ENCODE measurements around the gene LIN7A.

Gene LIN7A

GRCh38 chr12:80745851-80746505 is 191.8 kb downstream of the LIN7A start:
- CTCF ChIA-PET: interaction anchor here (0.8 to 1.6 kb wide), 4 partner anchors 9 to 36 kb away, joined by 4 to 5 read pairs (median 4); no protein-coding TSS in a partner anchor
- TF ChIP-seq, protein P1, sequence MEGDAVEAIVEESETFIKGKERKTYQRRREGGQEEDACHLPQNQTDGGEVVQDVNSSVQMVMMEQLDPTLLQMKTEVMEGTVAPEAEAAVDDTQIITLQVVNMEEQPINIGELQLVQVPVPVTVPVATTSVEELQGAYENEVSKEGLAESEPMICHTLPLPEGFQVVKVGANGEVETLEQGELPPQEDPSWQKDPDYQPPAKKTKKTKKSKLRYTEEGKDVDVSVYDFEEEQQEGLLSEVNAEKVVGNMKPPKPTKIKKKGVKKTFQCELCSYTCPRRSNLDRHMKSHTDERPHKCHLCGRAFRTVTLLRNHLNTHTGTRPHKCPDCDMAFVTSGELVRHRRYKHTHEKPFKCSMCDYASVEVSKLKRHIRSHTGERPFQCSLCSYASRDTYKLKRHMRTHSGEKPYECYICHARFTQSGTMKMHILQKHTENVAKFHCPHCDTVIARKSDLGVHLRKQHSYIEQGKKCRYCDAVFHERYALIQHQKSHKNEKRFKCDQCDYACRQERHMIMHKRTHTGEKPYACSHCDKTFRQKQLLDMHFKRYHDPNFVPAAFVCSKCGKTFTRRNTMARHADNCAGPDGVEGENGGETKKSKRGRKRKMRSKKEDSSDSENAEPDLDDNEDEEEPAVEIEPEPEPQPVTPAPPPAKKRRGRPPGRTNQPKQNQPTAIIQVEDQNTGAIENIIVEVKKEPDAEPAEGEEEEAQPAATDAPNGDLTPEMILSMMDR (IDR thresholded peaks at IDR 0.05; ENCODE audit: control extremely low read depth, extremely low read depth, low read depth, missing control alignments): no peak
- POLR2A ChIA-PET: interaction anchor here (0.7 kb wide), 1 partner anchor 601 kb away, joined by 3 read pairs; no protein-coding TSS in a partner anchor
- DNase-seq (ENCODE audit: extremely low spot score): no peak
